Activated CD8-positive, alpha-beta memory T cell treated with anti-CD3 and anti-CD28 coated beads, Interleukin-2, amount 50 U/mL, for 1 hour (primary cell): ENCODE results near the gene RASL11A.
"Not testable (repeated sequence)": the region's sequence is repeated elsewhere in the genome, so short reads cannot be mapped to it uniquely, and the experiment has no call there.

Experiments used
- DNase-seq: peaks from one replicate; pipeline ENCODE4 v3.0.0-alpha.2; 2020; ENCODE audit errors: extremely low read depth

The RASL11A gene

GRCh38 chr13:27300941-27301586 is 30.4 kb downstream of the RASL11A start:
- no peak for DNase-seq

GRCh38 chr13:27302643-27303262 is 32.1 kb downstream of the RASL11A start:
- DNase-seq = no peak

GRCh38 chr13:27304099-27304498 is 33.5 kb downstream of the RASL11A start:
- DNase-seq = no peak

- DNase-seq = no peak
Measured at GRCh38 chr13:27304611-27305010, 34.0 kb downstream of the RASL11A start.

GRCh38 chr13:27306364-27306763 is 35.7 kb downstream of the RASL11A start:
- DNase-seq = no peak

GRCh38 chr13:27308941-27309340 is 38.3 kb downstream of the RASL11A start:
- no peak for DNase-seq

- DNase-seq = no peak
Measured at GRCh38 chr13:27309401-27309958, 38.9 kb downstream of the RASL11A start.

GRCh38 chr13:27309967-27310598 is 39.5 kb downstream of the RASL11A start:
- DNase-seq = no peak

- DNase-seq = no peak
Measured at GRCh38 chr13:27310946-27311345, 40.3 kb downstream of the RASL11A start.

GRCh38 chr13:27311518-27312210 is 41.0 kb downstream of the RASL11A start:
- no peak for DNase-seq

GRCh38 chr13:27313770-27314169 is 43.1 kb downstream of the RASL11A start:
- DNase-seq = no peak

GRCh38 chr13:27319404-27319803 is 48.8 kb downstream of the RASL11A start:
- no peak for DNase-seq

- no peak for DNase-seq
Measured at GRCh38 chr13:27321468-27322431, 51.1 kb downstream of the RASL11A start.

GRCh38 chr13:27322443-27322842 is 51.8 kb downstream of the RASL11A start:
- DNase-seq = not testable (repeated sequence)
